Ovary (tissue), 3 donors: ENCODE measurements around the gene FLNB.

ENCODE experiments used
- CTCF ChIP-seq, 3 donors: fragments of 450-650 bp in 2 of 3; fragments of 200-600 bp in 1 of 3; IDR thresholded peaks; one replicate each; pipeline versions ENCODE4 v1.5.1 to v1.8.0; 2016 to 2022; ENCODE audit warnings: antibody characterized with exemption in 3 of 3, mild to moderate bottlenecking in 1 of 3
- EP300 ChIP-seq: sonication (generic); formaldehyde crosslinking; IDR thresholded peaks from one replicate; pipeline ENCODE4 v1.6.1; 2017; ENCODE audit warnings: antibody characterized with exemption
- donor health status: DM: no; HTN: no; CAD: no.

GRCh38 chr3:58004973-58005372 is 3.2 kb upstream of the FLNB start:
- TF ChIP-seq CTCF (IDR thresholded peaks at IDR 0.05) (no peak), EP300 (no peak)
